Ureter (tissue), 1 donor: Measurements from ENCODE around the gene CPT2. TPM values are rescaled to one million over a fixed set of nuclear protein-coding genes. Genes with fewer than 3 reads are reported as not detected.

Experiments
- DNase-seq: peaks from one replicate; pipeline ENCODE4 v3.0.0-alpha.2; 2020; ENCODE audit warnings: low spot score
- total RNA-seq: library from RNA; stranded (reverse); gene quantifications from one replicate; pipeline ENCODE4 v1.2.4, GENCODE V29; 2023
- donor health status: DM: yes; HTN: yes; CAD: no.

CPT2 gene
- total RNA-seq, 1 donor from 2014 or later = 28.6 TPM

- no peak for DNase-seq
Observed at GRCh38 chr1:53260631-53261247, 64.1 kb downstream of the CPT2 start.

GRCh38 chr1:53262000-53262399 is 65.4 kb downstream of the CPT2 start:
- no peak for DNase-seq

Other genes with a start within 250 kb of the CPT2 start
- 20.9 TPM for gene PODN, start 134.6 kb upstream of the CPT2 start, total RNA-seq
- gene SLC1A7, start 54.2 kb upstream of the CPT2 start, total RNA-seq = not detected
- 58.2 TPM for gene CZIB, start 23.8 kb downstream of the CPT2 start, total RNA-seq
- gene MAGOH, start 41.7 kb downstream of the CPT2 start, total RNA-seq = 36.0 TPM
- gene LRP8, start 131.2 kb downstream of the CPT2 start, total RNA-seq = 11.3 TPM